GM19025 (cell line): ENCODE results near the gene TMIGD1.

ENCODE experiments used
- ATAC-seq: cut with Tn5 transposase; IDR thresholded peaks from one replicate; pipeline ENCODE4 v1.9.1; 2021; ENCODE audit warnings: mild to moderate bottlenecking, low read depth, moderate library complexity; ENCODE audit not compliant: unreplicated experiment

Gene TMIGD1, protein sequence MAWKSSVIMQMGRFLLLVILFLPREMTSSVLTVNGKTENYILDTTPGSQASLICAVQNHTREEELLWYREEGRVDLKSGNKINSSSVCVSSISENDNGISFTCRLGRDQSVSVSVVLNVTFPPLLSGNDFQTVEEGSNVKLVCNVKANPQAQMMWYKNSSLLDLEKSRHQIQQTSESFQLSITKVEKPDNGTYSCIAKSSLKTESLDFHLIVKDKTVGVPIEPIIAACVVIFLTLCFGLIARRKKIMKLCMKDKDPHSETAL

DNA sequence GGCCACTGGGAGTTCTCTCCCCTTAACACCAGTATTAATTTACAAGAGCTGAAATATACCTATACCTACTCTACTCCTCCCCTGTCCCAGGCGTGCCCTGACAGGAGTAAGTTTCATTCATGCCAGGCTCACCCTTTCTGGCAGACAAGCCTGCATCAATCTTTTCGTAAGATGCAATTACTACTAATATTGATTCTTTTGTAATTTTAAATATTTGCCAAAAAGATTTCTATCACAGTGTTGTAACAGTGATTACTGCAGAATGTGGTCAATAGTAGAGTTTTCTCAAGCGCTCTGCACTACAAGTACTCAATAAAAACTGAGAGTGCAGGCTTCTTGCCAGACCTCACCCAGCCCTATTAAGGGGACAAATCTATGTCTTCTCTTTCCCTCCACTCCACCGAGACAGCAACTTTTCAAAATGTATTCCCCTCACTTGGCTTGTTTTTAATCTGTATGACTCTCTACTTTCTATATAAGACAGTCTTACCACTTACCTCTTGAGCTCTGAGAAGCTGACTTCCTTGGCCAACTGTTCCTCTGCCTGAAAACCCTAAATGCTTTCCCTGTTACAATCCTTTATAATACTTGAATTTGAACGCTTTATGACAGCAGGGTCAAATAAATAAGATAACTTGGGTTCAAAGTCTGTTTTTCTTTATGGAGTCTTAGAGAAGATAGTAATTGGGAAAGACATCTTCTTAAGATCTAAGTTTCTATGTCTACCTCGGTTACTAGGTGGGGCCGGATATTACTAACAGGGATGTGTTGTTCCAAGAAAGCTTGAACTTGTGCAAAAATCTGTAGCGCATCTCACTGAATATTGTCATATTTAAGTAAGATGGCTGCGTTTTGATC lies at the start of gene TMIGD1:
TSS of gene TMIGD1 (minus strand) at position 555 of the 858 bp plus-strand sequence. CDS start 1,924 bp downstream, outside the sequence.
- ATAC-seq: no peak

DNA sequence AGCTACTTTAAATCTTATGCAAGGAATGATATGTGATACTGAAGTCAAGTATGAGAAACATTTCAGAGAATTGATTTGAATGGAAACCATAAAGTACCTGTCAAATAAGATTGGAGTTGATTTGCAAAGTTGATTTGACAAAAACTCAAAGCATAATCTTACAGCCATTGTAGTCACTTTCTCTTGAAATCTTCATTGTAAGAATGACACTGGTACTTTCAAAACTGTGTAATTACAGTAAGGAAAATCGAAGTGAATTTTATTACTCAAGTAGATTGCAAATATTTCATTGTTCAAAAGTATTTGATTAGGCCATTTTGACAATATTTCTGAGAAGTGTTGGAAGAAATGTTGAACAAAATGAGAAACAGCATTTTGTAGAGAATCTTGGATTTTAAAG lies 48.5 kb upstream of the TMIGD1 start:
- ATAC-seq: no peak

DNA sequence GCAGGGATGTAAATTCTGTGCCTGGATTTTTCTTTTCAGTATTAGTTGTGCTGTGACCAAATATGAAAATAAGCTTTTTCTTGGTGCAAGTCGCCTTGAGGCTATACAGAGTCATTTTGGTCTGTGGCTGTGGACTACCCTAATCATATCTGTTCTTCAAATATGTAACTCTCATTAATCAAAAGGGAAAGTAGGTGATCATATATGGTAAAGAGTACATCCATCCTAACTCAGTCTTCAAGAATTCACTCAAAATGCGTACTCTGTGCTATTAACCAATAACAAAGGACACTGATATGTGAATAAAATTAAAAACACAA lies 47.4 kb upstream of the TMIGD1 start:
- no peak for ATAC-seq

DNA sequence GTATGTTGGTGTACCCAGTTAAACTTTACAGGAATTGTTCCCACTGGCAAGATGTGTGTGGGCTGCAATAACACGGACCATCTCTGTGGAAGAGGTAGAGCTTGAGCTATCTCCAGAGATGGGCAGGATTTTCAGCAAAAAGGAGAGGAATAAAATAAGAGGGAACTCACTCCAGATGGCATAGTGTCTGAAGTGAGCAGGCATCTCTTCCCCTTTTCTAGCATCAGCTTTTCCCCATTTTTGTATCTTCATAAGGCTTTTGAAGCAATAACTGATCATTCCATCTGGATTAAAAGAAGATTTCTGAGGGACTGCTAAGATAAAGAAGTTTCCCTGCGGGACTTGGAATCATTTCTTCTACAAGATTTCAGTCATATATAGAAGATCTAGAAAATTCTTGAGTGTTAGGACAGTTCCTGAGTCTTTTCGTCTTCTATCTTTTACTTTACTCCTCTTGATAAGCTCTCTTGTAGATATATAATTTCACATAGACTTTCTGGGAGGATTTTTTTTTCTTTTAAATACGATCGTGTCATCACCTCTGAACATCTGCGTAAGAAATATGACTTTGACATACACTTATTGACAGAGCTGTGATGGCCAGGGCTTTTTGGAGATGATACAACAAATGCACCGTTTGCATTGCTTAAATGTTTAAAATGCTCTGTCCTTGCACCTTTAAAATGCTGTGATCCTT lies 46.9 kb upstream of the TMIGD1 start:
- no peak for ATAC-seq

DNA sequence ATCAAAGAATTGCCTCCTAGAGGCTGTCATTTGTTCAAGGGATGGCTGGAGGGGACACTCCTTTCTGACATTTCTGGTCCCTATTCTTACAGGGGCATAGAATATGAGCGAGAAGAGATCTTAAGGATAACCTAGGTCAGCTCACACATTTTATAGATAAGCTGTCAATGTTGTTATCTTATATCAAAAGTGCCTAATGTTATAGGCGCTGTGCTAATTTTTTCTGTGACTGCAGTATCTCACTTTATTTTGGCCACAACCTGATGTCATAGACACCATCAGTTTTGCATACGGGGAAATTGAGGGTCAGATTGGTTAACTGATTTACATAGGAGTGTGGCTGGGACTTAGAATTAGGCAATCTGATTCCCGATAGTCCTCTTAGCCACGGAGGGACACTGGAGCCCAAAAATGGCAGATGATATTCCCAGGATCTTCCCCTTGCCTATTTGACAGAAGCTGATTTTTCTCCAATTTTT lies 46.1 kb upstream of the TMIGD1 start:
- no peak for ATAC-seq

DNA sequence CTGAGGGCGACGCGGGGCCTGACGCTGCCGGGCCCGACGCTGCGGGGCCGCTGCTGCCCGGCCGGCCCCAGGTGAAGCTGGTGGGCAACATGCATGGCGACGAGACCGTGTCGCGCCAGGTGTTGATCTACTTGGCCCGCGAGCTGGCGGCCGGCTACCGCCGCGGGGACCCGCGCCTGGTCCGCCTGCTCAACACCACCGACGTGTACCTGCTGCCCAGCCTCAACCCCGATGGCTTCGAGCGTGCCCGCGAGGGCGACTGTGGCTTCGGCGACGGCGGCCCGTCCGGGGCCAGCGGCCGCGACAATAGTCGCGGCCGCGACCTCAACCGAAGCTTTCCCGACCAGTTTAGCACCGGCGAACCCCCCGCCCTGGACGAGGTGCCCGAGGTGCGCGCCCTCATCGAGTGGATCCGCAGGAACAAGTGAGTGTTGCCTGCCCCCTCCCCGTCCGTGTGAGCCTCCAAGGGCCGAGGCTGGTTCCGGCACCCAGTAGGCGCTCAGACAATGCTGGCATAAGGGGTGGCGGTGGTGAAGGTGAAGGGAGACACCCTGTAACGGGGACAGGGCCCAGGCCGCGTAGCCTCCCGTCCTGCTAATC lies 45.5 kb upstream of the TMIGD1 start:
- ATAC-seq: no peak

DNA sequence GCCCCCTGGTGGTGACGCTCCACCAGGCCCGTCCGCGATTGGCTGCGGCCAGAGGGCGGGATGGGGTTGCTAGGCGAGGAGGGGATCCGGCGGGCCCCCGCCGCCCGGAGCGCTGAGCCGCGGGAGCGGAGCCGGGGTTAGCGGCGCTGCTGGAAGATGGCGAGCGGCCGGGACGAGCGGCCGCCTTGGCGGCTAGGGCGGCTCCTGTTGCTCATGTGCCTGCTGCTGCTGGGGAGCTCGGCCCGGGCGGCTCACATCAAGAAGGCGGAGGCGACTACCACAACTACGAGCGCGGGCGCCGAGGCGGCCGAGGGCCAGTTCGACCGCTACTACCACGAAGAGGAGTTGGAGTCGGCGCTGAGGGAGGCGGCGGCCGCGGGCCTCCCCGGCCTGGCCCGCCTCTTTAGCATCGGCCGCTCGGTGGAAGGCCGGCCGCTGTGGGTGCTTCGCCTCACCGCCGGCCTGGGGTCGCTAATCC lies 45.0 kb upstream of the TMIGD1 start, which contains the start of gene CPD:
TSS of gene CPD (plus strand) at position 103 of the 478 bp plus-strand sequence. CDS start at position 157, 54 bp downstream.
- peak; percentile 88 for ATAC-seq

DNA sequence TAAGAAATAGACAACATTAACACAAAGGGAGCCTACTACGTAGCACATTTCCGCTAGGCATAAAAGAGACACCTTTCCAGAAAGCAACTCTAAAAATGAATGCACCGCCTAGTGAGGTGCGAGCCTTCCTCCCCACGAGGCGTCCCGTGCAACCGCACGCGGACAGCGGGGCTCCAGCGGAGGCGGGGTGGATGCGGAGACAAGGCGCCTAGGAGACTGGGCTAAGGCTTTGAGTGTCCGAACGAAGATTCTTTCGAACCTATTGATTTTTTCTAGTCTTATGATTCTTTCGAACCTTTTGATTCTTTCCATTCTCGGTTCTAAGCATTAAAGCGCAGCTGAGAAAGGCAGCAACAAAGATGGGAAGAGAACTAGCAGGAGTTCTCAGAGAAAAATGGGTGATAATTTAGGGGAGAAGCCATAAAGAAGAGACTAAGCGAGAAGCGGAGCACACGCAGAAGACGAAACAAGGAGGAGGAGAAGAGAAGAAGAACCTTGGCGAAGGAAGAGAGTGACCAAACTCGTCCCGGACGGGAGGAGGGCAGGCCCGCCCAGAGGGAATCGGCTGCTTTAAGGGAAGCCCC lies 44.5 kb upstream of the TMIGD1 start:
- peak; percentile 3 for ATAC-seq

DNA sequence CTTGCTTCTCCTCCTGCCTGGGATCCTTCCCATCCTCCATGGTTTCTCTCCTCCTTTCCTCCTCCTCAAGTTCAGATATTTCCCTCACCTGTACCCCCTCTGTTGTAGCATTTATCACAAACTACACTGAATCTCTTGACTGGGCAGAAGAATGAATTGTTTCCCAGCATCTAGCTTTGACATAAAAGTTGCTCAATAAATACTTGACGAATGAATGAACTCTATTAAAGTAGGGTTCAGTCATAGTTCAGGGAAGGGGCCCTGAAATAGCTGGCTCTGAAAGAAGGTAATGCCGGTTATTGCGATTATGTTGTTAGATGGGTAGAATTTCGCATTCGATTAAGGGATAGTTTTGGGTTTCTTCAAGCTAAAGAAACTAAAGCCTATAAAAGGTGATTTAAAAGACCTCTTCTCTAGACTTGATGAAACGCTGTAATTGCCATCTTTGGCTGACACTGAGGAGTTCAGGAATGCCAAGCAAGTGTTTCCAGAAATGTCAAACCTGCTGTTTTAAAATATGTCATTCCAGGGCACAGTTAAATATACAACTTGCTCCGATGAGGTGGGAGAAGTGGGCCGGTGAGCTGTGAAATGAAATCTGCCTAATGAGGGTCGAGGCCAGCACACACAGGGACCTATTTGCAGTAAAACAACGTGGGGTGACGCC lies 43.9 kb upstream of the TMIGD1 start:
- ATAC-seq: no peak

DNA sequence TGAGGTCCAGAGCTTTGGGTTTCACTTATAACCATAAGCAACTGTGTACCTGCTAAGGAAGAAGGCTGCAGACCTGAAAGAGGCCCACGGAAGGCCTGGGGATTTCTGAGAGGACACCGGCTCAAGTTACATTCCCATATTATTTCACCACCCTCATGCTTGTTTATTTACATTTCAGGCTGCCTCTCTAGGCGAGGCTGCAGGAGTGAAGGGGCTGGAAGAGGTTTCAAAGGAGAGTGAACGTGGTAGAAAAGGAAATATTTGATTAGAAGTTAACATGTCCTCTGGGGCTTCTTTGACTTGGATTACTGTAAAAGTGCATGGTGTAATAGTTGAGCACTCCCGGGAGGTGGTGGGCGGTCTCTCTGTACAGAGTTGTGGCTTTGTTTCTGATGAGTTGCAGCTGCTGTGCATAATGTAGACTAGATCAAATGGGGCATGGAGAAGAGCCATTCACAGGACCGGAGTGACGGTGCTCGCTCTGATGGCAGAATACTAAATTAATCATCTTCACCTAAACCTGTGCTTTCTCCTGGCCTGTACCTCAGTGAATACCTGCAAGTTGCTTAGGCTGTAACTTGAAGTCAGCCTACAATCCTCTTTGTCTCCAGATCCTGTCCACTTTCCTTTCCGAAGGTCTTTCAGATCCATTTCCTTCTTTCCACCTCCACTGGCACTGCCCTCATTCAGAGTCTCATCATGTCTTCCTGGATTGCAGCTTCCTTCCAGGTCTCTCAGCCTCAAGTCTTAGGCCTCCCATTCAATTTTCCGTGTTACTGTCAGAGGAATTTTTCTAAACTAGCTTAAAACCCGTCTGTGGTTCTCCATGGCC lies 43.0 kb upstream of the TMIGD1 start:
- no peak for ATAC-seq

DNA sequence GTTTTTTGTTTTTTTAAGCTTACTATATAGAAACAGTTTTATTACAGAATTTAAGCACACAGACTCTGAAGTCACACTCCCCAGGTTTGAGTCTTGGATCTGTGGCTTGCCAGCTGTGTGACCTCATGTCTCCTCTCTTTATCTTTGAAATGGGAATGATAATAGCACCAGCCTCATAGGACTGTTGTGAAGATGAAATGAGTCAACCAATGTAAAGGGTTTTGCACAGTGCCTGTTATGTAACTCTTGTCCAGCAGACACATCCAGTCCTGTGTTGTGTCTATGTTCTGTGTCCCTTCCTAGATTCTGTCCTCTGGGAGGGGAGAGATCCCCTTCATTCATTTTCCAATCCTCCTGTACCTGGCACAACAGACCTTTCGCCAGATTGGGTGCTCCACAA lies 41.8 kb upstream of the TMIGD1 start:
- no peak for ATAC-seq

DNA sequence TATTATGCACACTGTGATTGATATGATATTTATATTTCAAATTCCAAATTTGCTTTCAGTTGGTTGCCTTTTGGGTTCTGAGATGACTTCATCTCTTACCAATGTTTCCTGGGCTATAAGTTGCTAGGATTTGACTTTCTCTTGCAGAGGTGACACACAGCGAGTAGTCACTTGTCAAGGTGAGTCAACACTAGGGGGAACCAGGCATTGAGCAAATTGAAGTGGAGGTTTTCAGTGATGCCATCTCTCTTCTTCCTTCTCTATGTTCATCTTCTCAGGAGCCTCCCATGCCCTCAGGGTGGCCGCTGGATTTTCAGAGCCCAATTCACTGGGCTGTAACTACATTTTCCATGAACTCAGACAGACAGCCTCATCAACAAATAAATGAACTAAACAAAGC lies 38.9 kb upstream of the TMIGD1 start:
- no peak for ATAC-seq

DNA sequence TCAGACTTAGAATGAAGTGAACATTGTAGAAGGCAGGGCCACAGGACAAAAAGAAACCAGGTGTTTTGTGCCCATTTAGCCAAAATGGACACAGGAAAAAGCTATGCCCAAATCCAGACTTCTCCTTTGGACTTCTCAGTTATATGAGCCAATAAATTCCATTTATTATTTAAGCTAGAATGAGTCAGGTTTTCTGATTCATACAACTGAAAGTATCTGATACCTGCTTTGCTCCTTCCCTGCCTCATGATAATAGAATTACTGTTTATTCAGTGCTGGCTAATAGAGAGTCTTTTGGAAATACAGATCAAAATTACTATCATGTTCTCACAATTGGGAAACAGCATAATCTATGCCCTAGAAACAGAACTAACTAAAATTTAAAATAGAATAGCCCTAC lies 36.1 kb upstream of the TMIGD1 start:
- ATAC-seq: no peak

DNA sequence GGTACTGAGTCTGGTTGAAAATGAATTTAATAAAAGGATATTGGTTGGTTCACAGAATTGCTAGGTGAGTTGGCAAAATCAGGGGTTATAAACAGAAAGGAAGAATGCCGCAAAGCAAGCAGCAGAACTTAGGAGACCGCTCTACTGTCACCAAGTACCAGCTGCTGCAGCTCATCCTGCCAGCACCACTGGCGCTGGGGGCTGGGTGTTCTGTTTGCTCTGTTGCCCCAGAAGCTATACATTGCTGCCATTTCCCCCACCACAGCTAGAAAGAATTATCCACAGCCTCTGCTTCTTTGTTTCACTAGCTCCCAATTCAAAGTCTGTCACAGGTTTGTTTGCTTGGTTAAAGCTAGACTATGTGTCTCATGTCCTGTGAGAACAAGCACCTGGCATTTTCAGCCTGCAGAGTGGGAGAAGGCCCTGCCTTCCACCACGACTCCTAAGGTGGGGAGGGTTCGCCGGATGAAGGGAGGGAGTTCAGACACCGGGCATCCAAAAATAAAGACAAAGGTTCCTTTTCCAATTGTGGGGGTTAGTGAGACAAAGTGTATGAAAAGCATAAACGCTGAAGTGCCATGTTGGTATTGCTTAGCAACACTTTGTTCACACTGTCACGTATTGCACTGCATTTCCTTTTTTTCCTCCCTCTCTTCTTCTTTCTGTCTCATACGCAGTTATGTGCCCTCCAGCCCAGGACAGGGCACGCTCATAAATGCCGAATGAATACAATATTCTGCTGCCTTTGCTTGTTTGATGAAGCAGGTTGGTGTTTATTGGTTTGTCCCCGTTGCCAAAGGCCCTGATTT lies 35.3 kb upstream of the TMIGD1 start:
- no peak for ATAC-seq

DNA sequence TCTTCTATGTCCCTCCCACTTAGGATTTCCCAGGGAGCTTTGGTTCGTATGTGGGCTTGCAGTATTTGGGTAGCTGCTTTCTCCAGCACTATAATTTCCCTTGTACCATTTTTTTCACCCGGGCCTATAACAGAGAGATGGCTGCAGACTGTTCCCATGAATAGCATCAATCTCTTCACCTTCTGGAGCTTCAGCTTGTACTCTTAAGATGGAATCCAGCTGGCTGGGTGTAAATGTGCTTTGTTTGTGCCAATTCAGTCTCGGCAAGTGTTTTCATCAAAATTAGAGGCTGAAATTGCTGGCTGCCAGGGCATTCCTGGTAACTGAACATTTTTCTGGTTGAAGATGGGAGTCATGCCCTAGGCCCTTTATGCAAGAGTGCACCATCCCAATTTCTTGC lies 32.7 kb upstream of the TMIGD1 start:
- ATAC-seq: no peak

DNA sequence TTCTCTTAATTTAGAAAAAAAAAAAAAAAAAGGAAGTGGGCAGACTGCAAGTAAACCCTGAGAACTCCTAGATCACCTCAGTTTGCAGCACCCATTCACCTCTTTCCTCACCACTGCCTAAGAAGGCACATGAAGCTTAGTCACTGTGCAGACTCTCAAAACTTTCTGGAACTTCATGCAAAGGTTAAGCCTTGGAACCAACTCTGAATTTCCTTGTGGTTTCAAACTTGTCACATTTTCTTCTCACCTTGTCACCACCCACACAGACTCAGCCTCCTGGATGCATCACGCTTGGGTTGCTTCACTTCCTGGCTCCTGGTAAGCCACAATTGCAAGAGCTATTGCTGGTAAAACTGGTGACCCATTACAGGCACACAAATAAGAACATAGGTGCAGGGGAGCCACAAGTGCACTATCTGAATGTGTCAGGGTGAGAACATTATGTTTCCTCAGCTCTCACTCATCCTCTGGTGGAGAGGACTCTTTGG lies 29.9 kb upstream of the TMIGD1 start:
- peak; percentile 78 for ATAC-seq

DNA sequence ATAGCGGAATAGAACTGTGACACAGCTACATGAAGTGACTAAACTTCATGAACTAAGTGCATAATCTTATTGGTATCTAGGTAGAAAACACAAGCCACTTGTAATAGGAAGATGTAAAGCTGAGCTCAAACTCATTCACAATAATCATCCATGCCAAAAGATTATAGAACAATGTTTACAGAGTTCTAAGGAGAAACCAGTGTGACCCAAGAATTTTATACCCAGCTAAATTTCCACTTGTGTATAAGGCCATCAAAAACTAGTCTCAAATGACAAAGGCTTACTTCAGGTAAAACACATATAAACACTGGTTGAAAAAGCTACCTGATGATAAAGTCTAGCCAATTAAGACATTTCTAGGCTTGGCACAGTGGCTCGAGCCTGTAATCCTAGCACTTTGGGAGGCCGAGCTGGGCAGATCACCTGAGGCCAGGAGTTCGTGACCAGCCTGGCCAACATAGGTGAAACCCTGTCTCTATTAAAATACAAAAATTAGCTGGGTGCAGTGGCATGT lies 28.0 kb upstream of the TMIGD1 start:
- ATAC-seq: no peak
